Kidney epithelial cell (primary cell): Measurements from ENCODE around the gene GPANK1. TPM values are rescaled to one million over a fixed set of nuclear protein-coding genes. Genes with fewer than 3 reads are reported as not detected.
A peak's percentile ranks its signal among the peaks of the same experiment; 100 is the strongest.

Source experiments
- DNase-seq: peaks from one replicate; pipeline ENCODE4 v3.0.0-alpha.2; 2010; ENCODE audit warnings: low read depth
- H3K27me3 ChIP-seq: 2 replicates; pipeline ENCODE4 v1.6.0; 2011; ENCODE audit warnings: low read length; ENCODE audit not compliant: control insufficient read depth, insufficient read depth
- H3K36me3 ChIP-seq: 2 replicates; pipeline ENCODE4 v1.5.1; 2011; ENCODE audit warnings: low read length; ENCODE audit not compliant: control insufficient read depth, insufficient read depth
- H3K4me3 ChIP-seq: 2 replicates; pipeline ENCODE4 v1.5.1; 2011; ENCODE audit warnings: low read depth, mild to moderate bottlenecking, control low read depth, low read length
- total RNA-seq: library from RNA; depleted of rRNA; stranded (reverse); fragments of >200 nt; gene quantifications from 2 replicates; pipeline ENCODE4 v1.2.3, GENCODE V29; 2015
- TF ChIP-seq, protein P1 (sequence below): IDR thresholded peaks from 2 replicates; pipeline ENCODE4 v1.5.1; 2011; ENCODE audit warnings: mild to moderate bottlenecking, moderate library complexity, low read length, control low read depth, inconsistent platforms; ENCODE audit not compliant: insufficient read depth, poor library complexity, severe bottlenecking

Gene GPANK1
- total RNA-seq, 1 donor from 2014 or later = 22.0 TPM

DNA sequence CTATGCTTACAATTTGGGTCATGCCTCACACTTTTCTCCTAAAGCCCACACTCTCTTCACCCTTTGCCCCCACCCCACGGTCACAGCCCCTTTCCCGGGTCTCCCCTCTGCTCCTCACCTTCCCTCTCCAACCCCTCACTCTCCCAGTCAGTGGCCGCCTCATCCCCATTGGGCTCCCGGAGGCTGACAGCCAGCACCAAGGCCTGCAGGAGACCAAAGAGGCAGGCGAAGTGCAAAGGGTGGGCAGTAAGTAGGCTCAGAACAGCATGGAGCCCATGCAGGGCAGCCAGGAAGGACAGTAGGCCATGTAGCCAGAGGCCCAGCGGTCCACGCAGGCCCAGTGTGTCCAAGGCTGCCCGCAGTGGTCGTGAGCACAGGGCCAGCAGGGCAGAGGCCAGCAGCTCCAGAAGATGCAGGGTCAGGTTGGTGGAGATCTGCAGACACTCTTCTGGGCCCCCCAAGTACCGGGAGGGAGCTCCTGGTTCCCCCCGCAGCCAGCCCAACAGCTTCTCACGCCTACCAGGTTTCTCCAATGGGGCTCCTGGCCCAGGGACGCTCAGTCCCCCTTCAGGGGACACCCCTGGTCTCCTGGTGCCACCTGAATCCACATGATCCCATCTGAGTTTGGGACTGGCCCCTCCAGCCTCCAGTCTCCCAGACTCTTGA lies 5.7 kb downstream of the GPANK1 start:
- Histone ChIP-seq H3K27me3 (no peaks in the 10 kb centered on the region), H3K4me3 (peak overlapping the region; percentile 77), H3K36me3 (no peaks in the 10 kb centered on the region)
- TF ChIP-seq, protein P1, sequence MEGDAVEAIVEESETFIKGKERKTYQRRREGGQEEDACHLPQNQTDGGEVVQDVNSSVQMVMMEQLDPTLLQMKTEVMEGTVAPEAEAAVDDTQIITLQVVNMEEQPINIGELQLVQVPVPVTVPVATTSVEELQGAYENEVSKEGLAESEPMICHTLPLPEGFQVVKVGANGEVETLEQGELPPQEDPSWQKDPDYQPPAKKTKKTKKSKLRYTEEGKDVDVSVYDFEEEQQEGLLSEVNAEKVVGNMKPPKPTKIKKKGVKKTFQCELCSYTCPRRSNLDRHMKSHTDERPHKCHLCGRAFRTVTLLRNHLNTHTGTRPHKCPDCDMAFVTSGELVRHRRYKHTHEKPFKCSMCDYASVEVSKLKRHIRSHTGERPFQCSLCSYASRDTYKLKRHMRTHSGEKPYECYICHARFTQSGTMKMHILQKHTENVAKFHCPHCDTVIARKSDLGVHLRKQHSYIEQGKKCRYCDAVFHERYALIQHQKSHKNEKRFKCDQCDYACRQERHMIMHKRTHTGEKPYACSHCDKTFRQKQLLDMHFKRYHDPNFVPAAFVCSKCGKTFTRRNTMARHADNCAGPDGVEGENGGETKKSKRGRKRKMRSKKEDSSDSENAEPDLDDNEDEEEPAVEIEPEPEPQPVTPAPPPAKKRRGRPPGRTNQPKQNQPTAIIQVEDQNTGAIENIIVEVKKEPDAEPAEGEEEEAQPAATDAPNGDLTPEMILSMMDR = no peak
- DNase-seq = no peak

DNA sequence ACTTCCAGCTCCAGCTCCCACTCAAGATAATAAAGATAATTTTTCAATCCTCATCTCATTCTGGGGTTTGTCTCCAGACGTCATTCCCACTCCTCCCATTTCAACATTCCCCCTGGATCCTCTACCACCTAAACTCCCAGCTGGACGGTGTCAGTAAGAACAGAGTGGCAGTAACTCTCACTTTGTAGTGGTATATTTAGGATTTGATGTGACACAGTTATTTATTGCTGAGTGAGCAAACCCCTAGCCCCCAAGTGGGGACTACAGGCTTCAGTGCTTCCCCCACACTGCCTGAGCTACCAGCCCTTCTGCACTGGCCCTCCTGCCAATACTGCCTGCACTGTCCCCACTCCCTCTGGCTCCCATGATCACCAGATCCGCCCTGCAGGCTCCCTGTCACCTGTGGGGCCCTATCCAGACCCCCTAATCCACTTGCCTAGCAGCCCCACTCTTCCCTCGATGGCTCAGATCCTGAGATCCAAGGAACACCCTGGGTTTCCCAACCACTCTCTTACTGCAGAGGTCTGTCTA lies 6.6 kb downstream of the GPANK1 start:
- TF ChIP-seq, protein P1 = no peak
- H3K27me3 ChIP-seq = no peaks in the 10 kb centered on the region
- no peaks in the 10 kb centered on the region for H3K36me3 ChIP-seq
- H3K4me3 ChIP-seq = no peak overlapping the region
- DNase-seq = no peak

DNA sequence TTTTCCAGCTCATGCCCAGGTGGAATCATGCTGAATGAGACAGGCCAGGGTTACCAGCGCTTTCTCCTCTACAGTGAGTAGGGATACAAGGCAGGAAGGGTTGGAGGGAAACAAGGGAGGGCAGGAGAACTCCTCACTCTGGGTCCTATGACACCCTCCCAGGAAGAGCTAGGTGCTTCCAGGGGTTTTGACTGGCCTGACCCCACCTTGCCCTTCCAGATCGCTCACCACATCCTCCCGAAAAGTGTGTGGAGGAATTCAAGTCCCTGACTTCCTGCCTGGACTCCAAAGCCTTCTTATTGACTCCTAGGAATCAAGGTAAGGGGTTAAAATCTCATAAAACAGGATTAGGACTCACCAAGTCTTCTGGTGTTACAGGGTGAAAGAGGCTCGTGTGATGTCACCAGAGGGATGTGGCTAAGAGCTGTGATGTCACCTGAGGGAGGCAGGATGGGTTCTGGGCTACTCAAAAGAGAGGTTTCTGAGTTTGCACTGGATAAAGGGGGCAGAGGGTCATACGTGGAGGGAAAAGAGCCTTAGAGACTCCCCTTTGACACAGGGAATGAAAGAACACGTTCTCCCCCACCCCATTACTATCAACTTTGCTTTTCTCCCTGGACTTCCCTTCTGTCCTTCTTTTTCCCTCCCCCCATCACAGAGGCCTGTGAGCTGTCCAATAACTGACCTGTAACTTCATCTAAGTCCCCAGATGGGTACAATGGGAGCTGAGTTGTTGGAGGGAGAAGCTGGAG lies 7.2 kb downstream of the GPANK1 start:
- no peak for DNase-seq
- Histone ChIP-seq H3K4me3 (no peak overlapping the region), H3K27me3 (no peaks in the 10 kb centered on the region), H3K36me3 (no peaks in the 10 kb centered on the region)
- TF ChIP-seq, protein P1 = no peak

DNA sequence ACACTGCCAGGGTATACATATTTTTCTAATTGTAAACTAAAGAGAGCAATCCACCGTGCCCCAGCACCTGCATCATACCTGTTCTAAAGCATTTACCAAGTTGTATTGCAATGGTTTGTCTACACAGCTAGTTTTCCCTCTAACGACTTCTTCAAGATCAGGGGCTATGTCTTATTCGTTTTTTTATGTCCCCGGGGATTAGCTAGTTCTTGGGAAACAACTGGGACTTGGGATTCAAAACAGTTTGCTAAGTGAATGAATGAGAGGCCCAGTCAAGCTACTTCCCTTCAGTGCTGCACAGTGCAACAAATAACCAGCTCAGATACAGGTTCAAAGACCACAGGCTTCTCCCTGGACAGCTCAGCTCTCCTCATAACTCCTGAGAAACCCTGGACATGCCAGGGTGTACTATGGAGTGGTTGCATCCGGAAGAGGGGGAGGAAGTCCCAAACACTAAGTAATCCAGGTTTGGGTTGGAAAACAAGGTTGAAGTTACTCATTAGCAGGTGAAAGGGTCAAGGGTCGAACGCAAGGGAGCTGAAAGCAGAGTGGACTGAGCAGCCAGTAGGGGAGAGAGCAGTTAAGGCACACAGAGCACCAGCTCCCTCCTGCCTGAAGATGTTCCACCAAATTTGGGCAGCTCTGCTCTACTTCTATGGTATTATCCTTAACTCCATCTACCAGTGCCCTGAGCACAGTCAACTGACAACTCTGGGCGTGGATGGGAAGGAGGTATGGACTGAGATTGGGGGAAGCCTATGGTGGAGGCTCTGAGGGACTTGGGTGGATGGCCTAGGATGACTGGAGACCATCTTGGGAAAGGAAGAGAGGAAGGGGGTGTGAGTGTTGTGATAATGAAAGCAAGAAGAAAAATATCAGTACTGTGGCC lies 9.2 kb downstream of the GPANK1 start, which contains the start of gene APOM:
TSS of gene APOM (plus strand) at position 546 of the 889 bp plus-strand sequence. CDS start at position 619, 73 bp downstream.
- DNase-seq = no peak
- TF ChIP-seq, protein P1 = no peak

DNA sequence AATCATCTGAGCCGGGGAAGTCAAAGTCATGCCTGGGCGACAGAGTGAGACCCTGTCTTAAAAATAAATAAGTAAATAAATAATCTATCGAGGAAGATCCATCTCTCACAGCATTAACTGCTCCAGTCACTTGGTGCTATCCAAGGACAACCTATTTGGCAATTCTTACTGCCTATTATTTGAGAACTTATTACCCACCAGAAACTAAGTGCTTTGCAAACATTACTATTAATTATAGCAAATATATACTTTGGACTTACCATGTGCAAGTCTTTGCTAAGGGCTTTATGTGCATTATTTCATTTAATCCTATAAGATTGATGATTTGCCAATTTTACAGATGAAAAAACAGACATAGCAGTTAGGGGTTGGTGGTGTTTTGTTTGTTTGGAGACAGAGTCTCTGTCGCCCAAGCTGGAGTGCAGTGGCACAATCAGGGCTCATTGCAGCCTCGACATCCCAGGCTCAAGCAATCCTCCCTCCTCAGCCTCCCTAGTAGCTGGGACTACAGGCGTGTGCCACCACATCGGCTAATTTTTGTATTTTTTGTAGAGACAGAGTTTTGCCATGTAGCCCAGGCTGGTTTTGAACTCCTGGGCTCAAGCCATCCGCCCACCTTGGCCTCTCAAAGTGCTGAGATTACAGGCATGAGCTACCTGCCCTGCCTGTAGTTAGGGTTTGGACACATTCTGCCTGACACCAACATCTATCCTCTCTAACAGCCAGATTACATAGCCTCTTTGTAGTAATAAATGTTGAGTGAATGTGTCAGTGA lies 10.0 kb downstream of the GPANK1 start:
- Histone ChIP-seq H3K4me3 (no peak overlapping the region), H3K36me3 (no peaks in the 10 kb centered on the region), H3K27me3 (no peaks in the 10 kb centered on the region)
- no peak for DNase-seq
- TF ChIP-seq, protein P1 = no peak

More for the DNA sequence above, 9.2 kb downstream of the GPANK1 start, which contains the start of gene APOM:
- H3K36me3 ChIP-seq = no peaks in the 10 kb centered on the region
- no peaks in the 10 kb centered on the region for H3K27me3 ChIP-seq
- no peak within 1 kb of the TSS for H3K4me3 ChIP-seq
